GM19452 (cell line): ENCODE data around the gene SCN11A.

Experiments used
- ATAC-seq: cut with Tn5 transposase; IDR thresholded peaks from one replicate; pipeline ENCODE4 v1.9.1; 2021; ENCODE audit not compliant: unreplicated experiment

Gene SCN11A

DNA sequence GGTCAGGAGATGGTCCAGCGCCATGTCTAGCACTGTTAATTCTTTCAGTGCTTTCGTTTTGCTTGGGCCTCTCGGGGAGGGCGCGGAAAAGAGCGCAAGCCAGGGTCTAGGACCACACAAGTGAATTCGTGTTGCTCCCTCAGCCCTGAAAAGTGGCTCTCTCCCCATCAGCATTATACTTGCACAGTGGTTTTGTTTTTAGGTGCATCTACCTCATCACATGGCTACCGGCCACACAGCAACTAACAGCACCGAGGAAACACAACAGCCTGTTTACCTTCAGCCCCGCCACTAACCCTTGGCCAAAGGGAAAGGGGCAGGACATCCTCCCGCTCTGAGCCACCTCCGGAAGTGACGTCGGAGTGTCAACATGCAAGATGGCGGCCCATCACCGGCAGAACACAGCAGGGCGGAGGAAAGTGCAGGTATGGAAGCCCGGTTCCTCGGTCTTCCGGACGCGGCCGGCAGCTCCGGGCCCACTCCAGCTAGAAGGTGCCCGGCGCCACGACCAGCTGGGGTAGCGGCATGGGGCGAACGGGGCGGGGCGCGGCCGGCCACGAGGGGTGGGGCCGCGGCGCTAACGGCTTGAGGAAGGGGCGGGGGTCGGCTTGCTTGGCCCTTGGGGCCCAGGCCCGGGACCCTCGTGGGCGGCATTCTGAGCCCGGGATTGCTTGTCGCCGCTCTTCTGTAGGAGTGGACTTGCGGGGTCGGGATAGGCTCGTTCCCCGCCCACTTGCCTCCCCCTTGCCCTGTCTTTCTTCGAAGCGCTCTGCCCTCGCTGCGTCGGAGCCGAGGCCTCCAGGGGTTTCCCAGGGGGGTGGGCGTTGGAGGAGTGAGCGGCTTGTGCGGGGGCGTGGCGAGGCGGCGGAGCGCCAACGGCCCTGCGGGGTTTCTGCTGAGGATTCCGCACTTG, at the start of gene SCN11A, which contains the start of gene WDR48:
SCN11A (minus strand) TSS at position 296 of the 913 bp plus-strand sequence. CDS start 101,582 bp downstream, outside the sequence.
WDR48 (plus strand) TSS at position 368 of the 913 bp plus-strand sequence; CDS start at position 378, 10 bp downstream.
- ATAC-seq, result peak; percentile 98

DNA sequence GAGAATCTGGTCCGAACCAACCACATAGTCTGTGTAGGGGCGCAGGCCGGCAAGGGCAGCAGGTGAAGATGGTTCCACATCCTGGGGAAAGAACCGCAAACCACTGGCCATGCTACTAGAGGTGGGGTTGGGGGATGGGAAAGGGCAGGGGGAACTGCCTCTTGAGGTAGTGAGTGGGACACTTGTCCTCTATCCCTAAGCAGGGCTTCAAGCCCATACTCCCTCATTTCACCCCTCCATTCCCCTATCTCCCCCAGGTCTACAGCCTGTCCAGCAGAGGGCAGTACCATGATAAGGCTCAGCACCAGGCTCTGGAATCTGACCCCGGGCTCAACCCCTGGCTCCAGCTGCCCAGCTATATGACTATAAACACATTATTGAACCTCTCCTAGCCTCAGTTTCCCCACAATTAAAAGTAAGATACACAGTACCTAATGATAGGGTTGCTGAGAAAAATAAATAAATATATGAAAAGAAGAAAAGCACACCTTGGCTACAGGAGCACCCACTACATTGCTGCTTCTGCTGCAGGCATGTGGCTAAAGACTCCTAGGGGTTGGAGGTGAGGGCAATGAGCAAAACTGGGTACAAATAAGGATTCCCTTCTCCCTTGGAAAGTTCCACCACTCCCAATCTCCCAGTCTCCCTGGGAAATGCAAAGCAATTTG, 49.4 kb upstream of the SCN11A start:
- ATAC-seq, result peak; percentile 62

DNA sequence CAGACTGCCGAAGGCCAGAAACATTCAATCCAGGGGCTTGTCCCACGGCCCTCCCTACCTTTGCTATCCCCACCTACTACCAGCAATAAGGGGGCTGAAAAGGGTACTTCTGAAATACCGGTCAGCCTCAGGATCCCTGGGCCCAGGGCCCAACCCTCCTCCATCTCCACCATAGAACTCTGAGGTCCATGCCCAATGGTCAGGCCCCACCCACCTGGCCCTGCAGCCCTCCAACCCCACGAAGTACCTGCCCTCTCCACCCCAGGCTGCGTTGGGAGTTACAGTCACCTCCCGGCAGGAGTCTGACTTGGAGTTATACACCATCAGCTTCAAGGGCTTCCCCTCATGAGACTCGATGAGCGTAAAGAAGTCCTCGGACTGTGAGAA, 48.7 kb upstream of the SCN11A start:
- no peak for ATAC-seq

DNA sequence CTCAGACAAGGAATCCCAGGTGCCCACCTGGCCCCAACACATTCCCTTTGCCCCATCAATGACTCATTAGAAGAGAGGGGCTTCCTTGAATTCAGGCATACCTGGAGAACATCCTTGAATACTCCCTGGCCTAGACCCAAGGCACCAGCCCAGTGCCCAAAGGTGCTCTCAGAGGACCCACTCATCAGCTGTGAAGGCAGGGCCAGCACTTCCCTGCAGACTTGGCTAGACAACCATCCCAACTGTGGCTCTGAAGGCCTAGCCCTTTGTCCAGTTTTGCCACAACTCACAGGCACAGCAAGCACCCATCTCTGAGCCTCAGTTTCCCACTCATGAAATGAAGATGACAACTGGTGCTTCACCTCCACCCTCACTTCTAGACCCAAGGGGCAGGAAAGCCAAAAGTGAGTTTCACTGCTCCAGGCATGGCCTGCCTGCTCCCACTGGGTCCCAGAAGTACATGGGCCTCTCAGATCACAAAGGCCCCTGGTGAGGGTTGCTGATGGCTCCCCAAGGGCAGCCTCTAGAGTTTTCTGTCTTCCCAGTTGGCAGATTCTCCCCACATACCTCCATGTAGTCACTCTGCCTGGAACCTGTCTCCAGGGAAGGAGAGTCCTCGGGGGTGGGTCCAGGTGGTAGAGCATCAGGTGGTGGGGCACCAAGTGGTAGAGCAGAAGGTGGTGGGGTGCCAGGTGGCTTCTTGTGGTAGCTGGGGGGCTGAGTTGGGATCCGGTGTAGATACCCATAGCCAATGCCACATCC, 48.2 kb upstream of the SCN11A start:
- no peak for ATAC-seq

DNA sequence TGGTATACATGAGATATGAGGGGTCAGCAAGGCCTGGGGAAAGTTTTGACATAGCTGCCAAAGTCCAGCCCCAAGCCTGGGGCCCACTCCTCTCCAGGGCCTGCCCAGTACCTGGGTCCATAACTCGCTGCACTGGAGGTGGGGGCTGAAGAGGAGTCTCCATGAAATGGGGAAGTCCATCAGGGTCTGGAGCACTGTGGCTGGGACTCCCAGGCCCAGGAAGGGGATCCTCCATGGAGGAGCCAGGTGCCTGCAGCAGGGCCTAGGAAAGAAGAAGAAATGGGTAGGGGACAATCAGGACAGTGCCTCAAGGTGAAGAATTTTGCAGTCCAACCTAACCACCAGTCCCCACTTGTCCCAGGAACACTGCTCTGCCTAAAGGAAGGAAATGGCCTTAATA, 47.5 kb upstream of the SCN11A start:
- ATAC-seq, result no peak

DNA sequence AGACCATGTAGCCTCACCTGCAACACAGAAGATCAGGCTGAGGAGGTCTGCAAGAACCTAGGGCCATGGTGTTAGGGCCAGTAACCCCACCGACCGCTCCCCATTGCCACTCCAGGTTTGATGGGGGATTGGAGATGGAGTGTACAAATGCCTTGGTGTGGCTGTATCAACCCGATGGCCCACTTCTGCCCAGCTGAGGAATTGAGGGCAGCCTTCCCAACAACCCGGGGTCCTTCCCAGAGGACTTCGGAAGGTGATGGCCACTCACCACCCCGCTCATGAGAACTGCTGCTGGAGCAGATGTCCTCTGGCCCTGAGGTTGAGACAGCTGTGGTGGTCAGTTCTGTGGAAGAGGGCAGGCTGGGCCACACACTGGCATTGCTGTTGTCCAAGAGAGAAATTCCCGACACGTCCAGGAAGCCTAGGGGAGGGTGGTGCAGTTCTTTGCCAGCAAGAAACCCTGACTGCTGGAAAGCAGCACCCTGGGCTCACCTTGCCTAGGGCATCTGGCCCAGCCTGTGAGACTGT, 46.8 kb upstream of the SCN11A start:
- ATAC-seq, result no peak

DNA sequence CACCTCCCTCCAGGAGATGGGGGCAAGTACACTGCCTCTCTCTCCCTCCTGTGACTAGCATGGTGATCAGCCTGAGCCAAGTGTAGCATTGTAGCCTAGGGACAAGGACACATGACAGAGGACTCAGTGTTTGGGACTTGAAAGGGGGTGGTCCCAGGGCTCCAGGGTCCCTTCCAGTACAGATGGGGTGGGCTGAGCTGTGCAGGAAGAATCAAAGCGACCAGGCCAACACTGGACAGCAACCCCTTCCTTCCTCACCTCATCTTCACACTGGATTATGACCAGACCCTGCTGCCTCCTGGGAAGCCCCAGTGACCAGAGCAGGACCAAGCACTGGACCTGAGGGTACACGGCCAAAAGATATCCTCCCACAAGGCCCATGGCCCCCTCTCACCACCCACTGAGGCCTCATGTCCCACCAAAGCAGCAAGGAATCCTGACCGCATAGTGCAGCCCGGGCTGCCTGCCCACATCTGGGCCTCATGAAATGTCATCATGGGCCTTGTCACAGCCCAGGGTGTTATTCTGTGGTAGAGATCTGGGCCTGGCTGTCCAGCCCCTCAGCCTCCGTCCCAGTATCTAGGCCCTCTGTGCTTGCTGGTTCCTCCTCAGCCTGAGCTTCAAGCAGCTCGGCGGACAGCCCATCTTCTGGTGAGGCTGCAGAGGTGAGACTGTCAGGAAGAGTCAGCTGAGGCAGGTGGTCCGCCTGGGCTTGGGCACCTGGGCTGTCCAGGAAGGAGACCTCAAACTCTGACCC, 46.1 kb upstream of the SCN11A start:
- ATAC-seq, result no peak

DNA sequence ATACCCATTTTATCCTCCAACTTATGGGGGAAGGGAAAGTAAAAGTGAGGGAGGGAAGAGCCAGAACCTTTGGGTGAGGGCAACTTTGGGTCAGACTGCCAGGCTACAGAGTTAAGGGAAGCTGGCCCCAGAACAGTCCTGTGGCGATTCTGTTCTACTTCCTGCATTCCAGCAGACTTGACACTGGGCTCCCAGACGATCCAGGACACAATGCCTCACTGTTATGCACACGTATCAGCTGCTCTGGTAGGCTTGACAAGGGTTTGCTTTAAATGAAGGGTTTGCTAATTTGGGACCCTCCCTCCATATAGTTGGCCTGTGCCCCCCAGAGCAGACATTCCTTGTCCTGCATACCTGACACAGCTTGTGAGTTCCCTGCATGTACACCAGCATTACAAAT, 45.0 kb upstream of the SCN11A start:
- ATAC-seq, result no peak

DNA sequence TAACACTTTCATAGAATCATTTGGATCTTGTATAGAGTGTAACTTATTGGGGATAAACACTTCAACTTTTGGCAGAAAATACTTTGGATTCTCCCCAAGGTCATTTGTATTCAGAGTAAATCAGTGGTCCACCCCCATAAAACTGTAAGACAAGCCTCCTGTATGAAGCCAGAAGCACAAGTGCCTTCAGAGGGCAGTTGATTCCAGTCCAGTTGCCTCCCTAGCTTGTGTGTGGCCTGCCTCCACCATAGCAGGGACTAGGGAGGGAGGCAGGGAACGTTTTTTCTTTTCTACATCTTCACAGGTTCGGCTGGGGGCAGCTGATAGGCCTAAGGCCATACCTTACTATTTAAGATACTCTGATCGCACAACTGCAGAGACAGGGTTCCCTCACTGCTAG, 44.0 kb upstream of the SCN11A start:
- no peak for ATAC-seq

DNA sequence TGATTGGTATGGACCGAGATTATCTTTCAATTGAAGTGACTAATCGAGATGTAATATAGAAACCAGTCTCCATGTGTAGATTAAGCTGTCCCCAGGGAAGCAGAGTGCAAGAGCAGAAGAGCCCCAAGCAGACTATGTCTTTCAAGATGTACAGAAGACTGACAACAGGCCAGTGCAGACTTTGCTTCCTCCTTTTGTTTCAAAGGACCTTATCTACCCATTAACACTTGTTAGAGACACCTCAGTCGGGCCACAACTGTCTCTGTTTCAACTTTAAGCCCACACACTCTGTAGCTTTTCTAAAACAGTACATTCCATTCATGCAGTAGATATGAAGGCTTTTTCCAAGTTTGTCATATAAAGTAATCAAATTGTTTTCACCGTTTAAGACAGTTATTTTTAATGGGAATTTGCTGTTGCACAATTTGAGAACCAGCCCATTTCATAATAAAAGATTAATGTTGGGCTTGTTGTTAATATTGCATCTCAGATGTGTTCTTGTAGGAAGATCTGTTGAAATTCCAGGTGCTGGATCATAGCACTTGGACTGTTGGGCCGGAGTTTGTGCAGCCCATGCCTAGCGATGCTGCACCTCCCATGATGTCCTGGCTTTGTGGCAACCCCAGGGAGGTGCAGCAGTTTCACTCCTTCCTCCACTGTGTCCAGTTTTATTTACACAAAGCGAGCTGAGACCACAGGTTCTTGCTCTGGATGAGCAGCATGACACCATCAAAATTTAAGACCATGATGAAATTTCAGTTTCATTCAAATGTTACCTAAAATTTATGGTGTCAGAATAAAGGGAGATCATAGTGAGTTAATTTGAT, 43.3 kb upstream of the SCN11A start:
- no peak for ATAC-seq

DNA sequence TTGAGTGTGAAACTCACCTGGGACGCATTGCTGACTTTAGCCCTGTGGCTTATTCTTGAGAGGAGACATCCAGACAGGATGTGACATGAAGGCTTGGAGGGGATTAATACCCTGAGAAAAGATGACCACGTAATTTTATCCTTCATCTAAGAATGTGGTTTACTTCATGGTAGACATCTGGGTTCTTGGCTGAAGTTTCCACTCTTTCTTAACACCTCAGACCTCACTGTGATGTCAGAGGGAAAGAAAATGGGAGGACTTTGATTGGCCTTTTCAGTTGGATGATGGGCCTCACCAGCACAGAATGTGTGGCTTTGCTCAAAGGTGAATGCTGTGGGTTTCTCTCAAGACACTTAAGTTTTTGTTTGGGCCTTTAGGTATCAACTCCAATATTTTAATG, 39.2 kb upstream of the SCN11A start:
- no peak for ATAC-seq

DNA sequence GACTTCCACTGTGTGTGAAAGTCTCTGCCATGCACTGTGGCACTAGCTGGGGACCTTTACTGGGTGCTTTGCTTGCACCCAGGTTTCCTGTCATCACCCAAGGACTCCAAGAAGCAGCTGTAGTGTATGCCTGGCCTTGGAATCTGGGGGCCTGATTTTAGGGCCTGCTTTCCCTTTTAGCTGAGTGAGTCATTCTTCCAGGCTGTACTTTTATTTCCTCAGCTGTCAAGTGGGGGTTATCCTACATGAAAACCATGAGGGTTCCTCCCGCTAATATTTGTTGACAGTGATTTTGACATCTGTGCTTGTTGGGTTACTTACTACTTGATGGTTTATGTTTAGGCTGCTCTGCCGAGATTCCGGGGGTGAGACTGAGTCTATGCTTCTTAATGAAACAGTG, 37.1 kb upstream of the SCN11A start:
- ATAC-seq, result no peak

DNA sequence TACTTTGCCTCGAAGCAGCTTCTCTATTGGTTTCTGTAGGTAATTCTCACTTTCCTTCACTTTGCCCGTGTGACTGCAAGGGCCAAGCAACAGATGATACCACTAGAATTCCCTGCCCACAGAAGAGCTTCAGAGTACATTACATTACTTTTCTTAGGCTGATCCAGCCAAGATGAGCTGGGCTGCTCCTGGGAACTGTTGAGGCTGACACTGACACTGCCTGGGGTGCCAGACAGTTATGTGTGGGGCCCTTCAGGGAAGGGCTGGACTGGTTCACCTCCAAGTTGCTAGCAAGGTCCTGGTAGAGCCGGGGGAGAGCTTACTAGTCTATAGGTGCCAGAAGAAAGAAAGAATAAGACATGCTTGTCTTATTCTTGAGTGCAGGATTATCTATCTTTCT, 36.7 kb upstream of the SCN11A start:
- ATAC-seq, result no peak

DNA sequence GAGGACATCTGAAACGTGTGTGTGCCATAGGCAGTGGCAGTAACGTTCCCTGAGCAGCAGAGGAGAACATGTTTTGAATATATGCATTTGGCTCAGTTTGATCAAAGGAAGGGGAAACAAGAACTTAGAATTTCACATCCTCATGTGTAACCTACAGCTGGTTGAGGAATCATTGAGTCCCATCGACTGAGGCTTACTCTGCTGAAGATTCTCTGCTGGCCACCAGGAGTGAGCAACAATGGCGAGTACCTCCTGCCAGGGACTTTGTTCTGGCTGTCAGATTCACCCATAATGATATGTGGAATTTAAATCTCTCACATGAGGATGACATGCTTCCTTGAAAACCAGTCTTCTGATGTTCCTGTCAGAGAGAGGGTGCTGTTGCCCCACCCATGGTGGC, 34.4 kb upstream of the SCN11A start:
- no peak for ATAC-seq

DNA sequence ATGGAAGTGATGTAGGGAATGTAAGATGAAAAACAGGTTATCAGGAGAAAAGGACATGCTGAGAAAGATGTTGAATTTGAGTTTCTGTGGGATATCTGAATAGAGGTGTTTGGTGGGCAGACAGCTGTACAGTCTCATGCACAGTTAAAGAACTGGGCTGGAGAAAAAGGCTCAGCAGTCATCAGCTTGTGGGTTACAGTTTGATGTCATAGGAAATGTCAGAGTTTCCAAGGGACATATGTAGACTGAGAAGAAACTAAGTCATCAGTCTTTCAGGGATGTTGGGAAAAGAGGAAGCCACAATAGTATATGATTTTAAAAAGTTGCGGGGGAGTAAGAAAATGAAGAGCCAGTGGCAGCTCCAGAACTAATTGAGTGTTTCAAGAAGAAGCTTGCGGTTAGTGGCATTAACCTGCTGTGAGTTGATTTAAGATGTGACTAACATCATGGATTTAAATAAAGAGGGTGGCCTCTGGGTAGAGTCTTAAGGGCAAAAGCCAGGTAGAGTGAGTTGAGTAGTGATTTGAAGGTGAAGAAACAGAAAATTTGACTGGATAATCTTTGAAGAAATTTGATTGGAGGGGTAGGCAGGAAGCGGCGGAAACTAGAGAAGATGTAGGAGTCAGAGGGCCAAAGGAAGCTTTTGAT, 31.0 kb upstream of the SCN11A start:
- no peak for ATAC-seq

DNA sequence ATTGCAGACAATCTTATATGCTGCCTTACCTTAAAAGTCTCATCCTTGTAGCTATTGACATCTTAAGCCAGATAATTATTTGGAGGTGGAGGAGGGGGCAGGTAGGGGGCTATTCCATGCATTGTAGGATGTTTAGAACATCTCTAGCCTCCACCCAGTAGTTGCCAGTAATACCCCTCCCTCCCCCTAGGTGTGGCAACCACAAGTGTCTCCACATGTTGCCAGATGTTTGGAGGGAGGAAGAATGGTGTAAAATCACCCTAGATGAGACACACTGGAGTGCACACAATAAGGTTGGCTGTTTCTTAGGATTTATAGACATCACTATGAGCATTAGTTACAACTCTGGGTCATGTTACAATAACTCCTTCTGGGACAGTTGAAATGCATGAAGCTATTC, 28.3 kb upstream of the SCN11A start:
- ATAC-seq, result no peak

DNA sequence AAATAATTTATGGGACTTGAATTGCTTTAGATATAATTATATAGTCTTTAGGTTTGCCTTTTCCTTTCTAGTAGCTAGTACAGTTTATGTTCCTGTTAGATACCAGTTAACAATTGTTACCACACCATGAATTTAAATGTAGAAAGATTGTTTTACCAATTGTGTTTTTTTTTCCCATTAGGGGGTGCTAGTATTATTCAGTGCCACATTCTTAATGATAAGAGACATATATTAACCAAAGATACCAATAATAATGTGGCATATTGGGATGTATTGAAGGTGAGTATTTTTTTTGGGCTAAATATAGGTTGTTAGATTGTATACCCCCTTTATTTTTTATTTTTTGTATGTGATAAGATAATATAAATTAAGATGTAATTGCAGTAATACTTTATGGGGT, 27.8 kb upstream of the SCN11A start:
- no peak for ATAC-seq

DNA sequence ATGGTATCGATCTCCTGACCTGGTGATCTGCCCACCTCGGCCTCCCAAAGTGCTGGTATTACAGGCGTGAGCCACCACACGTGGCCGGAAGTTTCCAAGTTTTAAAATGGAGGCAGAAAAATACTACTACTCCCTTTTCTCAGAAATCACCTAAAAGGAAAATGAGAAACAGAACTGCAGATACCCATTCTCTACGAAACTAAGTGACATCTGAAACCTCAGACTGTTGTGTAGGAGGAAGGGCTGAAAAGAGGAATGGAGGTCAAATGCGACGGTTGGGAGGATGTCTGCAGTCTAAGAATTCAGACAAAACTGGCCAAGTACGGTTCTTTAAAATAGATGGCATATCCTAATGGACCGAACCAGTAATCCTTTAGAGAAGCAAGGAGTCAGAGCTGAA, 24.2 kb upstream of the SCN11A start:
- ATAC-seq, result no peak

DNA sequence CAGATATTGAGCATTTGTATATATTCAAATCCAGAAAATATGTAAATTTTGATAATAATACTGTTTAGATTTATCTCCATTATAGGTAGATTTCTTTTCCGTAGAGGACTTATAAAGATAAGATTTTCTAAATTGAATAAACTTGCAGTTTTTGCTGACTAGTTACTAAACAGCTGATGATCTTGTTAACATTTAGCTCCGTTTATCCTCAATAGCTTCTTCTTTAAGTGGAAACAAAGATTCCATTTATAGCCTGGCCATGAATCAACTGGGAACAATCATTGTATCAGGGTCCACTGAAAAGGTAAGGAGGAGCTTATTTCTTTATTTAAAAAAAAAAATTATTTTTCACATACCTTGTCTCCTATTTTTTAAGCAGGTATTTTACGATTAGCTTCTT, 16.8 kb upstream of the SCN11A start:
- no peak for ATAC-seq
